Fibroblast of pulmonary artery (primary cell): ENCODE data around the gene COG5.
A peak's percentile ranks its signal among the peaks of the same experiment; 100 is the strongest.

Source experiments
- DNase-seq: peaks from one replicate; pipeline ENCODE4 v3.0.0-alpha.2; 2010; ENCODE audit warnings: low read depth
- H3K4me3 ChIP-seq: replicated peaks from 2 replicates; pipeline ENCODE4 v1.5.1; 2011; ENCODE audit warnings: low read depth, mild to moderate bottlenecking, control low read depth, low read length, moderate library complexity
- CTCF ChIP-seq: IDR thresholded peaks from 2 replicates; pipeline ENCODE4 v1.5.1; 2011; ENCODE audit warnings: mild to moderate bottlenecking, control low read depth, low read length, inconsistent platforms; ENCODE audit errors: missing control alignments

The COG5 gene

GRCh38 chr7:107432261-107432660 is 131.5 kb downstream of the COG5 start:
- no peak for TF ChIP-seq CTCF
- no peak overlapping the region for H3K4me3 ChIP-seq
- no peak for DNase-seq

- no peak overlapping the region for H3K4me3 ChIP-seq
- no peak for DNase-seq
- no peak for TF ChIP-seq CTCF
Observed at GRCh38 chr7:107430057-107430456, 133.7 kb downstream of the COG5 start.

- no peak for DNase-seq
- H3K4me3 ChIP-seq, result no peak overlapping the region
- TF ChIP-seq CTCF, result no peak
Observed at GRCh38 chr7:107428642-107429041, 135.1 kb downstream of the COG5 start.

DNA sequence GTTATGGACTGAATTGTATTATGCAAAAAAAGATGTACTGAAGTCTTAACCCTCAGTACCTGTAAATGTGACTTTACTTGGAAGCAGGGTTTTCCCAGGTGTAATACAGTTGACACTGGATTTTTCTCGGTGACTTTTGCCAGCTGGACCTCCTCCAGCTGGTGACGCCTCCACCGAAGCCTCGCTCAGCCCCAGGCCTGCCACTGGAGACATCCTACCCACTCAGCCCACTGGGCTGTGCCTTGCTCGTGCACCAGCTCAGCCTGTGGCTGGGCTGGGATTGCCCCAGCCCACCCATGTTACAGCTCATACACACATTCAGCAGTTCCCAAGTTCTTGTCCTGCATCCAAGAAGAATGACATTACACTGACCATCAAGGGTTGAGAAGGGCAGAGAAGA is 136.3 kb downstream of the COG5 start:
- no peak overlapping the region for H3K4me3 ChIP-seq
- DNase-seq, result no peak
- no peak for TF ChIP-seq CTCF

DNA sequence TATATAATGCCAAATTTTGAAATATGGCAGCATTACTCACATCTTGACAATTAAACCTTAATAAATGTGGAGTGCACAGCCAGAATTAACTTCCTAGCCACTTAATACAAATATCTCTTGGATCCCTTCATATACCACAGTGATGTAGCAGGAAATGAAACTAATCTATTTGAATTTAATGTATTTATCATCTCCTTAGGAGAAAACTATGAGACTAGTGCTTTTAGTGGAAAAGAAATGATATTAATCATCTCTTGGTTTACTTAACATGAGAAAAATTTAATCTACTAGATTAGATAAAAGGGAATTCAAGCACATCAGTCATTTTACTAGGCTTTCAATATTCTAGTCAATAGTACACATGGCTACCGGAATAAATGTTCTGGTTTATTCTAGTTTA is 149.5 kb downstream of the COG5 start:
- DNase-seq, result no peak
- TF ChIP-seq CTCF, result no peak
- no peak overlapping the region for H3K4me3 ChIP-seq

GRCh38 chr7:107408349-107408748 is 155.4 kb downstream of the COG5 start:
- H3K4me3 ChIP-seq, result no peak overlapping the region
- no peak for TF ChIP-seq CTCF
- peak; percentile 12 for DNase-seq

GRCh38 chr7:107405559-107405958 is 158.2 kb downstream of the COG5 start:
- TF ChIP-seq CTCF, result no peak
- H3K4me3 ChIP-seq, result no peak overlapping the region
- no peak for DNase-seq
